ENCODE data around the gene PRAC2.

Gene PRAC2

DNA sequence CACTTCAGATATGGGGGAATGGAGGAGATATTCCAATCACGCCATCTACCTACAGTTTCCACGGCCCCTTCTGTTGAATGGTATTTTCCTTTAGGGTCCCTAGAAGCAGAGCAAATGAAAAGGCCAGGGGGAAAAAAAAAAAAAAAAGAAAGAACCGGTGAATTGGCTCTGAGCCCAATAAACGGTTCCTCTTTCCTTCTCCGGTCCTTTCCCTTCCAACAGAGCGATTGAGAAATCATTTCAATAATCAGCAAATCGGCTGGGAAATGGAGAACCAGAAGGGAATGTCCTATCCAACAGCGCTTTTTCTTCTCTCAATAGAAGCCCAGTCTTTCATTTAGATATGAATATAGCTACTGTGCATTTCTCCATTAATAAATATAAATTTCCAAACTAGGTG is 32.4 kb downstream of the PRAC2 start:
- no peak for DNase-seq

GRCh38 chr17:48756830-48757251 is 33.9 kb downstream of the PRAC2 start:
- DNase-seq: no peak

DNA sequence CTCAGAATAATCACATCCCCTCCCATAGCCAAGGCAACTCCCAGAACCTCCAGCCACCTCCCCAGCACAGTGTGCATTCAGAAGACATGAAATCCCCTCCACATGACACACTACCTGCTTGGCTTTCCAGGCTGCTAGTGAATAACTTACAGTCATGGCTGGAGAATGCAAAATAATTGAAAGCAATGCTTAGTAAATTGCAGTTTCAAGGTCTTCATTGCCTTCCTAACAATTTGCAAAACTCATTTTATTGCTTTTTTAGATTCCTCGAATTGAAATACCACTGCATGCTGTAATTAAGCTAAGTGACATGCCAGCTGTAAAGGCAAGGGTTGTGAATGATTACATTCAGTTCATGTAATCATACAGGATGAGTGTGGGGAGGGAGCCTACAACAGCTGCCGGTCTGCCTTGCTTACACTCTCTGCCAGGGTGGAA is 34.6 kb downstream of the PRAC2 start:
- DNase-seq: no peak

GRCh38 chr17:48759288-48759687 is 36.3 kb downstream of the PRAC2 start:
- DNase-seq: no peak

DNA sequence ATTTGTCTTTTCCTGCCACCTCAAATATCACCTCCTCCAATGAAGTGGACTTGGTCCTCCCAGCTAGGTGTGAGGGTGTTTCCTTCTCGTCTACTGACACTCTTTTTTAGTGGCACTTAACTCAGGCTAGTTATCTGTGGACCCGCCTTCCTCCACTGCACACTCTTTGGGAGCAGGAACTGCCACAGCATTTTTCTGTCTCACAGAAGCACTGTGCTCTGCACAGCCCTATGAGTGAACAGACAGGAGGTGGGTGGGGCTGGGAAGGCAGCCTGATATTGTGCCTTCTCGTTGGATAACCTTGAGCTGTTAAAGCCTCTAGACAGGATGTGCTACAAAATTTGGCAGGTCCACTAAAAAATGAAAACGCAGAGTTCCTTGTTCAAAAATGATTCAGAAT is 37.4 kb downstream of the PRAC2 start:
- no peak for DNase-seq

DNA sequence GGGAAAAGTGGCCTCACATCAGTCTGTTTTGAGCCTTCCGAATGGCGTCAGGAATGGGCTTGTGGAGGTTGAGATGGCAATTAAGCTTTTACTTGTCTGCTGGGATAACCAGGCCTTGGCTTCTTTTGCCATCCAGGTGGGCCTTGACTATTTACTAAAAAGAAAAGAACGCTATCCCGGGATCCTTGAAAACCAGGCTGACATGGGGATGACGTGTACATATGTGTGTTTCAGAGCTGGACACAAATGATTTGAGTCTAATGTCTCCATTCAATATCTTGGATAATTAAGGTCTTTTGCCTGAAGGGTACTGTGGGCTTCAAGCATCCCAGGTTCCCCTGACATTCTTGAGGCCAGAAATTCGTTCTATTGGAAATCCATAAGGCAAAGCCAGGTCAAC is 38.1 kb downstream of the PRAC2 start:
- DNase-seq: no peak

DNA sequence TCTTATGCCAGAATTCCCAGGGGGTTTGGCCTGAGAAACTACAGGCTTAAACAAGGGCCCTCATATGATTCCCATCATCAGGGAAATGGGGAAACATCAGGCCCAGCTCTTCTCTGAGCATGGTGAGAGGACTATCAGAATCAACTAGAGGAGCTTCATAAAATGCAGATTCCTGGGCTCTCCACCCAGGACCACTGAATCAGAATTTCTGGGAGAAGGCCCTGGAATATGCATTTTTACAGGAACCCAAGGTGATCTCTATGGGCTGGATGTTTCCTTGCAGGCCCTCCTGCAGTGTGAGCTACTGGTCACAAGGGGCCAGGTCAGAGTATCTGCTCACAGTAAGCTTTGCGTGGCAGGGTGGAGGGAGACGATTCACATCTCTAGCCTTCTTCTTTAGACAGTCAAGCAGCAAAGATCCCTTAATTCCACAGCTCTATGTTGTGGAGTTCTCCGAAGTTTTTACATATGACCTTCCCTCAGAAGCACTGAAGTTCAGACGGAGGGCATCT is 44.3 kb downstream of the PRAC2 start:
- no peak for DNase-seq

GRCh38 chr17:48769009-48769675 is 46.2 kb downstream of the PRAC2 start:
- no peak for DNase-seq

GRCh38 chr17:48770954-48771353 is 48.0 kb downstream of the PRAC2 start:
- DNase-seq: no peak

DNA sequence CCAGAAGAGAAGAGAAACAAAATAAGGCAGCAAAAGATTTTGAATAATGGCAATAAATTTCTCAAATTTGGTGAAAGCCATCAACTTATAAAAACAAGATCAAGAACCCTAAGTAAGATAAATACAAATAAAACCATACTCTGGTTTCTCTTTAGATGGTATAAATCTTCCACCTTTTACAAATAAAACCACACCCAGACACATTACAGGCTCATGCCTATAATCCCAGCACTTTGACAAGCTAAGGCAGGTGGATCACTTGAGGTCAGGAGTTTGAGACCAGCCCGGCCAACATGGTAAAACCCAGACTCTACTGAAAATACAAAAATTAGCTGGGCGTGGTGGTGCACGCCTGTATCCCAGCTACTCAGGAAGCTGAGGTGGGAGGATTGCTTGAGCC is 50.3 kb downstream of the PRAC2 start:
- no peak for DNase-seq

All from stimulated activated CD4-positive, alpha-beta T cell treated with anti-CD3 and anti-CD28 coated beads, Interleukin-4, amount 100 ng/mL, for 24 hours (primary cell).